GM23248 (cell line): ENCODE data around the gene ADPGK. TPM values are rescaled to one million over a fixed set of nuclear protein-coding genes. Genes with fewer than 3 reads are reported as not detected.

Source experiments
- DNase-seq: peaks from one replicate; pipeline ENCODE4 v3.0.0-alpha.2; 2015
- H2AFZ ChIP-seq: fragments of 200-600 bp; sonication (generic); 2 replicates; pipeline ENCODE4 v1.6.1; 2016; ENCODE audit warnings: antibody characterized with exemption
- H3F3A ChIP-seq: fragments of 200-600 bp; sonication (generic); 2 replicates; pipeline ENCODE4 v1.6.1; 2016; ENCODE audit warnings: mild to moderate bottlenecking, antibody characterized with exemption, mixed run types; ENCODE audit not compliant: insufficient read depth
- H3K27ac ChIP-seq: fragments of 200-600 bp; sonication (generic); 2 replicates; pipeline ENCODE4 v1.5.1; 2016; ENCODE audit warnings: mild to moderate bottlenecking
- H3K27me3 ChIP-seq: fragments of 200-600 bp; sonication (generic); replicated peaks from 2 replicates; pipeline ENCODE4 v1.6.1; 2016; ENCODE audit warnings: mild to moderate bottlenecking; ENCODE audit not compliant: insufficient read depth
- H3K36me3 ChIP-seq: fragments of 200-600 bp; sonication (generic); 2 replicates; pipeline ENCODE4 v1.6.1; 2016; ENCODE audit warnings: low read depth, mild to moderate bottlenecking
- H3K4me1 ChIP-seq: fragments of 200-600 bp; sonication (generic); 2 replicates; pipeline ENCODE4 v1.6.1; 2016; ENCODE audit warnings: mild to moderate bottlenecking; ENCODE audit not compliant: insufficient read depth
- H3K4me2 ChIP-seq: fragments of 200-600 bp; sonication (generic); one replicate; pipeline ENCODE4 v1.6.1; 2016; ENCODE audit warnings: mild to moderate bottlenecking; ENCODE audit not compliant: unreplicated experiment
- H3K4me3 ChIP-seq: fragments of 200-600 bp; sonication (generic); 2 replicates; pipeline ENCODE4 v1.5.1; 2016; ENCODE audit warnings: mild to moderate bottlenecking
- H3K79me2 ChIP-seq: fragments of 200-600 bp; sonication (generic); 2 replicates; pipeline ENCODE4 v1.6.1; 2016; ENCODE audit warnings: mild to moderate bottlenecking; ENCODE audit not compliant: insufficient read depth
- H3K9ac ChIP-seq: fragments of 200-600 bp; sonication (generic); 2 replicates; pipeline ENCODE4 v1.6.1; 2016; ENCODE audit warnings: mild to moderate bottlenecking
- H3K9me2 ChIP-seq: fragments of 200-600 bp; sonication (generic); 2 replicates; pipeline ENCODE4 v1.6.1; 2016; ENCODE audit warnings: mixed run types, mild to moderate bottlenecking, moderate library complexity; ENCODE audit not compliant: insufficient read depth
- H3K9me3 ChIP-seq: fragments of 200-600 bp; sonication (generic); one replicate; pipeline ENCODE4 v1.6.1; 2017; ENCODE audit warnings: low read depth
- H4K20me1 ChIP-seq: fragments of 200-600 bp; sonication (generic); 2 replicates; pipeline ENCODE4 v1.6.0; 2016; ENCODE audit not compliant: insufficient read depth
- EZH2 ChIP-seq: fragments of 200-600 bp; sonication (generic); IDR thresholded peaks from 2 replicates; pipeline ENCODE4 v1.6.1; 2018; ENCODE audit warnings: antibody characterized with exemption, mild to moderate bottlenecking; ENCODE audit not compliant: insufficient read depth, poor library complexity, severe bottlenecking
- EZH2phosphoT487 ChIP-seq: fragments of 200-600 bp; sonication (generic); IDR thresholded peaks from 2 replicates; pipeline ENCODE4 v1.6.1; 2018; ENCODE audit warnings: antibody characterized with exemption, moderate library complexity, mild to moderate bottlenecking, low read depth; ENCODE audit not compliant: insufficient read depth
- WGBS, 2 experiments: methylation state at CpG; one replicate each; pipeline ENCODE4 v1.1.6; 2015 to 2017; ENCODE audit warnings: low lambda C conversion rate in 2 of 2, low coverage in 1 of 2; ENCODE audit errors: missing lambda C conversion rate in 2 of 2; 5-methylcytosine and 5-hydroxymethylcytosine counted together
- in situ Hi-C: fragments of 300-500 bp; cut with MboI; formaldehyde crosslinking; loops from 2 replicates; pipeline ENCODE4 v1.15.0; 2020
- polyA plus RNA-seq: library from polyadenylated mRNA; unstranded; fragments of >200 nt; fragmentation: Nextera tagmentation; extraction: Ambion mirVana; gene quantifications from 2 replicates; pipeline ENCODE4 v1.2.1, GENCODE V29; 2016
- total RNA-seq: library from RNA; depleted of rRNA; stranded (reverse); fragments of >200 nt; shearing (Covaris generic); gene quantifications from 2 replicates; pipeline ENCODE4 v1.2.3, GENCODE V29; 2014

The ADPGK gene
- total and polyA plus RNA-seq, 2 experiments from 2014 or later = 50.5 to 66.6 TPM

DNA sequence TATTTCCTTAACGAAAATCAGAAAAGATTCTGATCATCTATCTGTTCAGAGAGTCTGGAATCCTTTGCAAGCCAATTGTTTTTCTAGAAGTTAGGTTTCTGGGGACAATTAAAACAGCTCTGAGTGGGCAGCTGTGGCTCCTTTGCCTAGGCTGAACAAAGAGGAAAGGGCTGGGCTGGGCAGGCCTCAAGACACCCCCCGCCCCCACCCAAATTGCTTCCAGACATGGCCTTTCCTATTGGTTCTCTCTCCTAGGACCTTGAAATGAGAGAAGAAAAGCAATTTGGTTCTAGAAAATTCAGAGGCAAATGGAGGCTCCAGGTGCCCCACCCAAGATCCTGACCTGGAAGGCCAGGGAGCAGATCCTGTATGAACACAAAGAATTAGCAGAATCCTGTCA is 2.3 kb upstream of the ADPGK start:
- no peaks in the 10 kb centered on the region for H3K27me3 ChIP-seq
- in situ Hi-C loops = loop anchor here (25.0 kb wide), 1 partner anchor 476 kb away; no protein-coding TSS in a partner anchor
- H3F3A ChIP-seq = peaks cover 26% of the 10 kb centered on the region
- no peaks in the 10 kb centered on the region for H3K9me2 ChIP-seq
- peaks cover 26% of the 10 kb centered on the region for H3K79me2 ChIP-seq
- H3K4me2 ChIP-seq = no peak overlapping the region
- H4K20me1 ChIP-seq = no peaks in the 10 kb centered on the region
- 41 to 44% methylated on average over 2 of the region's 2 CpGs for WGBS, 2 experiments
- peak overlapping the region; percentile 96 for H3K27ac ChIP-seq
- no peaks in the 10 kb centered on the region for H3K9me3 ChIP-seq
- no peak for DNase-seq
- H3K36me3 ChIP-seq = no peaks in the 10 kb centered on the region
- peaks cover 43% of the 10 kb centered on the region for H3K4me1 ChIP-seq
- peak overlapping the region; percentile 89 for H3K9ac ChIP-seq
- no peak overlapping the region for H3K4me3 ChIP-seq
- TF ChIP-seq EZH2 = no peak
- H2AFZ ChIP-seq = peak overlapping the region; percentile 100

DNA sequence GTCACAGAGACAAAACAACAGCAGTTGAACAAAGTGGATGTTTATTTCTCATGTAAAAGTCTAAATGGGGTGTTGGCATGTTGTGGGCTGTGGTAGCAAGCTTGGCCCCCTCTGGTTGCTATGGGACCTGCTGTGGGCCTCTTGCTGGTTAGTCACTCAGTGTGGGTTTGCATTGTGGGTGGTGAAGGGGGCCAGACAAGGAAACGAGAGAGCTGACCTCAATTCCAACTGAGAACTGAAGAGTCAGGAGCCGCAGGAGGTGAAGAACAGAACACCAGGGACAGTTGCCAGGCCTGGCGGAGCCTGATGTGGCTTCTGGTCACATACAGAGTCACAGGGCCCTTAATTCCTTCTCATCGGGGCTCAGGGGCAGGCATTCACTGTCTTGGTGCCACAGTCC is 1.9 kb upstream of the ADPGK start:
- no peak for TF ChIP-seq EZH2
- TF ChIP-seq EZH2phosphoT487 = no peak
- no peaks in the 10 kb centered on the region for H4K20me1 ChIP-seq
- H3K27me3 ChIP-seq = no peaks in the 10 kb centered on the region
- H3K9ac ChIP-seq = peak overlapping the region; percentile 89
- 31 to 32% methylated on average over 4 of the region's 4 CpGs for WGBS, 2 experiments
- H3K79me2 ChIP-seq = peaks cover 30% of the 10 kb centered on the region
- H3K9me3 ChIP-seq = no peaks in the 10 kb centered on the region
- DNase-seq = peak; percentile 81
- in situ Hi-C loops = loop anchor here (25.0 kb wide), 1 partner anchor 477 kb away; no protein-coding TSS in a partner anchor
- H3K9me2 ChIP-seq = no peaks in the 10 kb centered on the region
- no peaks in the 10 kb centered on the region for H3K36me3 ChIP-seq
- H3K4me3 ChIP-seq = no peak overlapping the region
- peaks cover 21% of the 10 kb centered on the region for H3F3A ChIP-seq
- H2AFZ ChIP-seq = peak overlapping the region; percentile 100
- H3K4me1 ChIP-seq = peaks cover 39% of the 10 kb centered on the region
- H3K4me2 ChIP-seq = no peak overlapping the region
- H3K27ac ChIP-seq = peak overlapping the region; percentile 96

DNA sequence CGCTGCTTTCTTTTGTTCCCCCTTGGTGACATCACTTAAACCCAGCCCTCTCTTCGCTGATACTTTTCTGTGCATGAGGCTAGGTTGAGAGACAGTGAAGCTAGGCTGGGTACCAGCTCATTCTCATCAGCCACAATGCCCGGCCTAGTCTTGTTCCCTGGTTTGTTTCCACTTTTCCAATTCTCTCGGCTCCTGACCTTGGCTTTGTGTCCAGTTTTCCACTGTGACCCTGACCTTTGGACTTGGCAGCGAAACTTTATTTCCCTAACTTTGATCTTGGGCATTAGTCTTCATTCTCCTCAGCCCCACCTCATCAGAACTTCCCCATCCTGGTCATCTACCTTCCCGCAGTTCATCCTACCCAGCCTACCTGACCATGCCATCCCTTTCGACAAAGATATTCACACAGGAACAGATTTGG is 908 bp upstream of the ADPGK start:
- H3K4me2 ChIP-seq = peak overlapping the region; percentile 100
- H3K27ac ChIP-seq = peak overlapping the region; percentile 96
- peaks cover 40% of the 10 kb centered on the region for H3K79me2 ChIP-seq
- no peaks in the 10 kb centered on the region for H3K9me2 ChIP-seq
- peaks cover 33% of the 10 kb centered on the region for H3K4me1 ChIP-seq
- H3K4me3 ChIP-seq = peak overlapping the region; percentile 97
- WGBS, 2 experiments = 51 to 52% methylated on average over 7 of the region's 7 CpGs
- H3F3A ChIP-seq = peaks cover 15% of the 10 kb centered on the region
- peak overlapping the region; percentile 100 for H2AFZ ChIP-seq
- H3K27me3 ChIP-seq = no peaks in the 10 kb centered on the region
- peak overlapping the region; percentile 89 for H3K9ac ChIP-seq
- DNase-seq = no peak
- H3K9me3 ChIP-seq = no peaks in the 10 kb centered on the region
- TF ChIP-seq EZH2 (no peak), EZH2phosphoT487 (no peak)
- no peaks in the 10 kb centered on the region for H4K20me1 ChIP-seq
- in situ Hi-C loops = loop anchor here (25.0 kb wide), 1 partner anchor 478 kb away; no protein-coding TSS in a partner anchor
- H3K36me3 ChIP-seq = no peaks in the 10 kb centered on the region

- Histone ChIP-seq H3K4me2 (peak overlapping the region; percentile 100), H3K9ac (peak overlapping the region; percentile 89), H3K4me1 (peaks cover 33% of the 10 kb centered on the region), H3K36me3 (no peaks in the 10 kb centered on the region), H4K20me1 (no peaks in the 10 kb centered on the region), H2AFZ (peak overlapping the region; percentile 100), H3K4me3 (peak overlapping the region; percentile 97), H3F3A (peaks cover 15% of the 10 kb centered on the region), H3K9me2 (no peaks in the 10 kb centered on the region), H3K9me3 (no peaks in the 10 kb centered on the region), H3K27me3 (no peaks in the 10 kb centered on the region), H3K27ac (peak overlapping the region; percentile 96), H3K79me2 (peaks cover 53% of the 10 kb centered on the region)
- TF ChIP-seq EZH2 = no peak
- no peak for TF ChIP-seq EZH2phosphoT487
- peak; percentile 70 for DNase-seq
- WGBS, 2 experiments = 1% methylated on average over 49 to 51 of the region's 52 CpGs
- in situ Hi-C loops = loop anchor here (25.0 kb wide), 1 partner anchor 479 kb away; no protein-coding TSS in a partner anchor
Observed at GRCh38 chr15:72783004-72783639, 436 bp downstream of the ADPGK start.
